Transverse colon (tissue), 4 donors: ENCODE data around the gene PTCD1. TPM values are rescaled to one million over a fixed set of nuclear protein-coding genes. Genes with fewer than 3 reads are reported as not detected.

ENCODE experiments used
- DNase-seq: peaks from one replicate; pipeline ENCODE4 v3.0.0-alpha.2; 2019
- H3K27ac ChIP-seq, 4 donors: fragments of 200-600 bp; sonication (generic); 2 replicates each; pipeline ENCODE4 v1.5.1; 2016 to 2018; ENCODE audit warnings: inconsistent platforms in 4 of 4
- H3K27me3 ChIP-seq: fragments of 200-600 bp; sonication (generic); 2 replicates; pipeline ENCODE4 v1.5.1; 2017; ENCODE audit warnings: inconsistent platforms
- H3K36me3 ChIP-seq, 4 donors: fragments of 200-600 bp; sonication (generic); 2 replicates each; pipeline ENCODE4 v1.5.1; 2017 to 2019; ENCODE audit warnings: inconsistent platforms in 4 of 4
- H3K4me1 ChIP-seq, 4 donors: fragments of 200-600 bp; sonication (generic); 2 replicates each; pipeline ENCODE4 v1.5.1; 2017 to 2020; ENCODE audit warnings: inconsistent platforms in 4 of 4
- H3K4me3 ChIP-seq, 4 donors: fragments of 200-600 bp; sonication (generic); 1 replicate in 1 of 4; 2 replicates in 3 of 4; pipeline versions ENCODE4 v1.5.1 to v1.6.1; 2017 to 2019; ENCODE audit warnings: inconsistent platforms in 4 of 4
- H3K9me3 ChIP-seq, 2 donors: fragments of 200-600 bp; sonication (generic); 2 replicates each; pipeline ENCODE4 v1.5.1; 2017 to 2019; ENCODE audit warnings: inconsistent platforms in 2 of 2
- EP300 ChIP-seq: sonication (generic); formaldehyde crosslinking; IDR thresholded peaks from one replicate; pipeline ENCODE4 v1.6.1; 2017; ENCODE audit warnings: antibody characterized with exemption, low read depth
- POLR2A ChIP-seq: fragments of 450-650 bp; IDR thresholded peaks from one replicate; pipeline ENCODE4 v1.6.1; 2016; ENCODE audit warnings: antibody characterized with exemption, mild to moderate bottlenecking, moderate library complexity
- POLR2AphosphoS5 ChIP-seq, 3 donors: sonication (generic); formaldehyde crosslinking; IDR thresholded peaks; one replicate each; pipeline ENCODE4 v1.6.1; 2016; ENCODE audit warnings: antibody characterized with exemption in 3 of 3
- WGBS, 2 donors: methylation state at CpG; one replicate each; pipeline ENCODE4 v1.1.5; 2018; ENCODE audit warnings: low coverage in 1 of 2; 5-methylcytosine and 5-hydroxymethylcytosine counted together
- in situ Hi-C, 4 donors: fragments of 200-750 bp; cut with MboI; loops; one replicate each; pipeline versions ENCODE4 v1.15.0 to v1.15.1; 2017; ENCODE audit warnings: low sequenced_read_pairs in 3 of 4, low pct_ligation_motif_present in 1 of 4, low pct_unique_long_range_greater_than_20kb in 1 of 4
- intact Hi-C: fragments of 100-400 bp; cut with DNase I; formaldehyde crosslinking; loops from one replicate; pipeline ENCODE4 v1.15.1; 2023; ENCODE audit warnings: low total_unique reads
- total RNA-seq, 4 donors: library from RNA; depleted of rRNA; stranded (reverse); fragments of >200 nt; gene quantifications; one replicate each; pipeline ENCODE4 v1.1.0, GENCODE V29; 2016
- TF ChIP-seq, protein P1 (sequence below), 5 experiments: fragments of 200-600 bp in 3 of 5; fragments of 450-650 bp in 2 of 5; sonication (generic) in 3 of 5; IDR thresholded peaks; 1 replicate in 2 of 5; 2 replicates in 3 of 5; pipeline ENCODE4 v1.5.1; 2016 to 2017; ENCODE audit warnings: antibody characterized with exemption in 5 of 5, inconsistent platforms in 3 of 5, mild to moderate bottlenecking in 2 of 5, moderate library complexity in 1 of 5

Gene PTCD1
- total RNA-seq, 4 donors from 2014 or later = 1.8 to 38.2 (median 5.5) TPM

DNA sequence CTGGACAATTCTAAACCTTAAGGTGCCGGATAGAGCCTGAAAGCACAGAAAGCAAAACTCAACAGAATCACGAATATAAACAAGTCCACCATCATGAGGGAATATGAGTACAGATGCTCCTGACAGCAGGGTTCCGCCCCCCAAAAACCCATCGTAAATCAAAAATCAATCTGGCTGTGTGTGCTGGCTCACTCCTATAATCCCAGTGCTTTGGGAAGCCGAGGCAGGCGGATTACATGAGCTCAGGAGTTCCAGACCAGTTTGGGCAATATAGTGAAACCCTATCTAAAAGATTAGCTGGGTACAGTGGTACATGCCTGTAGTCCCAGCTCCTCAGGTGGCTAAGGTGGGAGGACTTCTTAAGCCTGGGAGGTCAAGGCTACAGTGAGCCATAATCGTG lies 17.6 kb downstream of the PTCD1 start:
- intact Hi-C loops (no loop called here), in situ Hi-C loops (no loop called here)
- WGBS, 2 donors = 87 to 93% methylated on average over 3 to 7 of the region's 7 CpGs
- no peak overlapping the region for H3K4me3 ChIP-seq
- no peak for DNase-seq
- no peaks in the 10 kb centered on the region for H3K27me3 ChIP-seq
- H3K9me3 ChIP-seq = no peaks in the 10 kb centered on the region
- TF ChIP-seq EP300 = no peak
- no peak for TF ChIP-seq POLR2AphosphoS5 (IDR thresholded peaks at IDR 0.05)
- TF ChIP-seq, protein P1, sequence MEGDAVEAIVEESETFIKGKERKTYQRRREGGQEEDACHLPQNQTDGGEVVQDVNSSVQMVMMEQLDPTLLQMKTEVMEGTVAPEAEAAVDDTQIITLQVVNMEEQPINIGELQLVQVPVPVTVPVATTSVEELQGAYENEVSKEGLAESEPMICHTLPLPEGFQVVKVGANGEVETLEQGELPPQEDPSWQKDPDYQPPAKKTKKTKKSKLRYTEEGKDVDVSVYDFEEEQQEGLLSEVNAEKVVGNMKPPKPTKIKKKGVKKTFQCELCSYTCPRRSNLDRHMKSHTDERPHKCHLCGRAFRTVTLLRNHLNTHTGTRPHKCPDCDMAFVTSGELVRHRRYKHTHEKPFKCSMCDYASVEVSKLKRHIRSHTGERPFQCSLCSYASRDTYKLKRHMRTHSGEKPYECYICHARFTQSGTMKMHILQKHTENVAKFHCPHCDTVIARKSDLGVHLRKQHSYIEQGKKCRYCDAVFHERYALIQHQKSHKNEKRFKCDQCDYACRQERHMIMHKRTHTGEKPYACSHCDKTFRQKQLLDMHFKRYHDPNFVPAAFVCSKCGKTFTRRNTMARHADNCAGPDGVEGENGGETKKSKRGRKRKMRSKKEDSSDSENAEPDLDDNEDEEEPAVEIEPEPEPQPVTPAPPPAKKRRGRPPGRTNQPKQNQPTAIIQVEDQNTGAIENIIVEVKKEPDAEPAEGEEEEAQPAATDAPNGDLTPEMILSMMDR (IDR thresholded peaks at IDR 0.05) = no peak
- TF ChIP-seq POLR2A = no peak
- no peak overlapping the region for H3K27ac ChIP-seq
- H3K36me3 ChIP-seq = peaks cover 0 to 54% (median 25%) of the 10 kb centered on the region in 4 donors
- H3K4me1 ChIP-seq = no peaks in the 10 kb centered on the region

DNA sequence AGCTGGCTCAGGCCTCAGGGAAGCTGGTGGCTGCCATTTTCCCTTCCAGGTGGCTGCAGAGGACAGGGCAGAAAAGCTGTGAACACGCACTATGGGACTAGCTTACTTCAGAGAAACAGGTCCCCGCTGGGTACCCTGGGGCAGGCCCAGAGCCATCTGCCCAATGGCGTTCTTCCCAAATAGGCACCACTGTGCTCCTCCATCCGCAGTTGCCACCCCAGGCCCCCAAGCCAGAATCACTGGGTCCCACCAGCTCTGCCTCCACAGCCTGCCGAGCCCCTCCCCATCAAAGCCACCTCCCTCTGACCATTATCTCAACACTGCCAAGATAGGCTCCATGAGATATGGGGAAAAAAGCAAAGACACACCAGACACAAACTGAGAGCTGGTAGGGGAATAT lies 18.4 kb downstream of the PTCD1 start:
- Histone ChIP-seq H3K4me3 (no peak overlapping the region), H3K4me1 (no peaks in the 10 kb centered on the region), H3K36me3 (peaks cover 0 to 59% (median 27%) of the 10 kb centered on the region in 4 donors), H3K27ac (no peak overlapping the region), H3K9me3 (no peaks in the 10 kb centered on the region), H3K27me3 (no peaks in the 10 kb centered on the region)
- TF ChIP-seq POLR2AphosphoS5 (IDR thresholded peaks at IDR 0.05) = no peak
- intact Hi-C loops (no loop called here), in situ Hi-C loops (no loop called here)
- 92% methylated on average over 5 of the region's 5 CpGs; no CpG with 5 or more reads in 1 of the 2 donors for WGBS, 2 donors
- no peak for DNase-seq

DNA sequence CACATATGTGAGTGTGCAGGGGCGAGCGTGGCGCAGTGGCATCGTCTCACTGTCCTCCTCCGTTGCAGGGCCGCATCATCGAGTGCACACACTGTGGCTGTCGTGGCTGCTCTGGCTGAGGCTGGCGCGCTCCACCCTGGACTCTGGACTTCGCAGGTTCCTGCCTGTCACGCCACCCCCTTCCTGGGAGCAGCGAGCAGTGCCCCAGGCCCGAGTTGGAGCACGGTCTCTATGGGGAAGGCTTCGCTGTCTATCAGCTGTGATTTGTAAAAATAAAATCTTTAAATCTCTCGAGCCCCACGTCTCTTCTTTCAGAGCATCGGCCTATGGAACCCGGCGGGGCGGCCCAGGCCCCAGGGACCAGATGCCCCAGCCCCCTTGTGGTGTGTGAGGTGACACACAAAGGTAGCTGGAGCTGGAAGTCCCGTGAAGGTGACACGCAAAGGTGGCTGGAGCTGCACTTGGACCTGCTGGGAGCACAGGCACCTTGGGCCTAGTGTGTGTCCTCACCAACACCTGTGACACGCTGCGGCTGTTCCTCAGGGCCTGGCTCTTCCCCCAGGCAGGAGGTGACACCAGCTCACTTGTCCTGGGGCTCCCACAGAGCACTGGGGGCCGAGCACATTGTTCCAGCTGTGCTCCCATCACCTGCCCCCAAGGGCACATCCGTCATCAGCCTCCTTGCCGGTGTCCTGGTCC lies 19.1 kb downstream of the PTCD1 start:
- Histone ChIP-seq H3K27ac (no peak overlapping the region), H3K9me3 (no peaks in the 10 kb centered on the region), H3K4me1 (no peaks in the 10 kb centered on the region), H3K4me3 (no peak overlapping the region), H3K27me3 (no peaks in the 10 kb centered on the region), H3K36me3 (peaks cover 0 to 61% (median 30%) of the 10 kb centered on the region in 4 donors)
- TF ChIP-seq EP300 = no peak
- TF ChIP-seq POLR2A = no peak
- no peak for TF ChIP-seq POLR2AphosphoS5 (IDR thresholded peaks at IDR 0.05)
- TF ChIP-seq, protein P1 (IDR thresholded peaks at IDR 0.05) = no peak
- no peak for DNase-seq
- WGBS, 2 donors = 92 to 100% methylated on average over 4 to 29 of the region's 29 CpGs
- intact Hi-C loops (no loop called here), in situ Hi-C loops (loop anchor here in 1 of 4 donors (10.0 kb wide), 1 partner anchor 55 kb away; no protein-coding TSS in a partner anchor)

DNA sequence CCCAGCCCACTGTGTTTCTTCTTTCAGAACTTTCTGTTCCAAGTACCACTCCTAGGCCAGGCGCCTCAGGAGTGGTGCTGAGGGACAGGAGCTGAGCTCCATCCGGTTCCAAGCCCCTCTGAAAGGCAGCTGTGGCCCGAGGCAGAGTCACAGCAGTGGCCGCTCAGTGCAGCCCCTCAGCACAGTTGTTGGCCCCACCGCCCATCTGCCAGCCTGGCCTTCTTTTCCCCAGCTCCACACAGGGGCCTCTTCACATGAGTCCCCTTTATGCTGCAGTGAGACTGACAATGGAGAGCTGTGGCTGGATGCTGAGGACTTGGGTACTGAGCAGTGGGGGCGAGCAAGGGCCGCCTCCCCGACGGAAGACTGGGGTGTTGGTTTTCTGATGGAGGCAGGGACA lies 20.3 kb downstream of the PTCD1 start:
- TF ChIP-seq, protein P1 (IDR thresholded peaks at IDR 0.05) = no peak
- no peak for TF ChIP-seq EP300
- no peak for TF ChIP-seq POLR2A
- TF ChIP-seq POLR2AphosphoS5 (IDR thresholded peaks at IDR 0.05) = no peak
- 92% methylated on average over 9 of the region's 9 CpGs; no CpG with 5 or more reads in 1 of the 2 donors for WGBS, 2 donors
- Histone ChIP-seq H3K27me3 (no peaks in the 10 kb centered on the region), H3K9me3 (no peaks in the 10 kb centered on the region), H3K4me1 (no peaks in the 10 kb centered on the region), H3K4me3 (no peak overlapping the region), H3K36me3 (peaks cover 0 to 66% (median 32%) of the 10 kb centered on the region in 4 donors), H3K27ac (no peak overlapping the region)
- intact Hi-C loops = no loop called here
- in situ Hi-C loops = loop anchor here in 1 of 4 donors (10.0 kb wide), 1 partner anchor 53 kb away; no protein-coding TSS in a partner anchor
- DNase-seq = no peak
